HCT116 (cell line): Measurements from ENCODE around the gene CLEC16A. TPM values are rescaled to one million over a fixed set of nuclear protein-coding genes. Genes with fewer than 3 reads are reported as not detected.

Experiments
- ATAC-seq: fragments of 200-7000 bp; cut with Tn5 transposase; 2 replicates; pipeline ENCODE4 v1.9.1; 2020; ENCODE audit warnings: mild to moderate bottlenecking, moderate library complexity
- BruUV-seq: library from RNA; stranded (reverse); fragments of 400-500 nt; replicated peaks from 2 replicates; lab custom pipeline; 2021; lab: Mats Ljungman, UMichigan
- CTCF ChIA-PET: fragments of 300-600 bp; sonication (Branson Sonifier 250); formaldehyde crosslinking; loops from one replicate; lab custom pipeline; 2021; ENCODE audit warnings: antibody characterized with exemption; lab: Charles Lee
- POLR2A ChIA-PET: fragments of 300-600, 350-600 bp; sonication (Branson Sonifier 250); formaldehyde crosslinking; loops from one replicate; lab custom pipeline; 2021; ENCODE audit warnings: antibody characterized with exemption; lab: Charles Lee
- RAD21 ChIA-PET, 2 experiments: fragments of 300-600 bp; sonication (Branson Sonifier 250); formaldehyde crosslinking; loops; one replicate each; lab custom pipeline; 2023; ENCODE audit warnings: low total read pairs in 2 of 2; ENCODE audit not compliant: uncharacterized antibody in 2 of 2, unreplicated experiment in 2 of 2, low non-redundant PET in 1 of 2; lab: Charles Lee
- DNase-seq: peaks from one replicate; pipeline ENCODE4 v3.0.0-alpha.2; 2010; ENCODE audit warnings: low read depth, low spot score
- H2AFZ ChIP-seq: fragments of 200-600 bp; shearing (Covaris generic), sonication (generic); 2 replicates; pipeline ENCODE4 v1.6.1; 2017; ENCODE audit warnings: low read depth, mixed run types, mixed read lengths, antibody characterized with exemption, low read length; ENCODE audit not compliant: poor library complexity, severe bottlenecking
- H3K27ac ChIP-seq: 2 replicates; pipeline ENCODE4 v1.5.1; 2012; ENCODE audit warnings: low read depth, low read length
- H3K27me3 ChIP-seq: fragments of 200-600 bp; sonication (generic); 2 replicates; pipeline ENCODE4 v1.6.1; 2016; ENCODE audit warnings: mixed run types, low read length, mixed read lengths; ENCODE audit not compliant: insufficient read depth
- H3K36me3 ChIP-seq, 2 experiments: fragments of 200-500 bp in 1 of 2; fragments of 200-600 bp in 1 of 2; sonication (Bioruptor generic) in 1 of 2; sonication (generic) in 1 of 2; 2 replicates each; pipeline versions ENCODE4 v1.5.1 to v1.6.1; 2014 to 2016; ENCODE audit warnings: low read length in 2 of 2, inconsistent platforms in 1 of 2, mixed read lengths in 1 of 2, mixed run types in 1 of 2; ENCODE audit not compliant: insufficient read depth in 2 of 2, control insufficient read depth in 1 of 2
- H3K4me1 ChIP-seq, 2 experiments: fragments of 200-600 bp in 1 of 2; sonication (generic) in 1 of 2; 2 replicates each; pipeline versions ENCODE4 v1.5.1 to v1.6.1; 2012 to 2017; ENCODE audit warnings: low read length in 2 of 2, inconsistent platforms in 1 of 2, mild to moderate bottlenecking in 1 of 2, mixed read lengths in 1 of 2, mixed run types in 1 of 2, moderate library complexity in 1 of 2; ENCODE audit not compliant: insufficient read depth in 2 of 2, control insufficient read depth in 1 of 2
- H3K4me2 ChIP-seq: fragments of 200-600 bp; sonication (generic); 2 replicates; pipeline ENCODE4 v1.6.1; 2017; ENCODE audit warnings: mixed run types, low read length, mixed read lengths
- H3K4me3 ChIP-seq, 2 experiments: fragments of 200-600 bp in 1 of 2; sonication (generic) in 1 of 2; replicated peaks in 1 of 2; 2 replicates each; pipeline ENCODE4 v1.5.1; 2011 to 2016; ENCODE audit warnings: low read length in 2 of 2, control low read depth in 1 of 2, low read depth in 1 of 2, mild to moderate bottlenecking in 1 of 2, mixed read lengths in 1 of 2, mixed run types in 1 of 2
- H3K79me2 ChIP-seq: fragments of 200-600 bp; sonication (generic); 2 replicates; pipeline ENCODE4 v1.6.1; 2017; ENCODE audit warnings: mild to moderate bottlenecking, mixed run types, low read length, moderate library complexity, mixed read lengths; ENCODE audit not compliant: insufficient read depth
- H3K9ac ChIP-seq: fragments of 200-600 bp; sonication (generic); 2 replicates; pipeline ENCODE4 v1.6.1; 2016; ENCODE audit warnings: low read length, mixed read lengths
- H3K9me2 ChIP-seq: fragments of 200-600 bp; sonication (generic), shearing (Covaris generic); 2 replicates; pipeline ENCODE4 v1.6.1; 2017; ENCODE audit warnings: mixed run types, mild to moderate bottlenecking, moderate library complexity; ENCODE audit not compliant: insufficient read depth
- H3K9me3 ChIP-seq, 2 experiments: fragments of 200-500 bp in 1 of 2; fragments of 200-600 bp in 1 of 2; sonication (Bioruptor generic) in 1 of 2; sonication (generic) in 1 of 2; 2 replicates each; pipeline ENCODE4 v1.6.1; 2014 to 2017; ENCODE audit warnings: low read length in 2 of 2, mixed read lengths in 2 of 2, inconsistent platforms in 1 of 2, low read depth in 1 of 2, mild to moderate bottlenecking in 1 of 2, mixed run types in 1 of 2, moderate library complexity in 1 of 2; ENCODE audit not compliant: control insufficient read depth in 1 of 2, insufficient read depth in 1 of 2
- H4K20me1 ChIP-seq: fragments of 200-600 bp; sonication (generic), shearing (Covaris generic); 2 replicates; pipeline ENCODE4 v1.6.1; 2017; ENCODE audit warnings: mixed run types, mild to moderate bottlenecking, moderate library complexity; ENCODE audit not compliant: insufficient read depth
- CEBPB ChIP-seq: IDR thresholded peaks from 2 replicates; pipeline ENCODE4 v1.6.1; 2012; ENCODE audit warnings: low read depth
- EGR1 ChIP-seq: IDR thresholded peaks from 2 replicates; pipeline ENCODE4 v1.6.1; 2012; ENCODE audit warnings: low read depth
- EZH2phosphoT487 ChIP-seq: fragments of 200-600 bp; IDR thresholded peaks from 2 replicates; pipeline ENCODE4 v1.6.1; 2018; ENCODE audit warnings: antibody characterized with exemption, borderline replicate concordance
- MAX ChIP-seq: IDR thresholded peaks from 2 replicates; pipeline ENCODE4 v1.6.1; 2012
- TCF7L2 ChIP-seq: IDR thresholded peaks from 2 replicates; pipeline ENCODE4 v1.7.0; 2011; ENCODE audit warnings: borderline replicate concordance, inconsistent platforms; ENCODE audit not compliant: insufficient read depth, insufficient read length; ENCODE audit errors: extremely low read depth
- intact Hi-C: fragments of 100-400 bp; cut with micrococcal nuclease; formaldehyde crosslinking; loops from 2 replicates; pipeline ENCODE4 v1.10.0; 2022
- total RNA-seq: library from RNA; stranded (reverse); gene quantifications from one replicate; pipeline ENCODE4 v1.2.1, GENCODE V29; 2021; ENCODE audit not compliant: unreplicated experiment

Gene CLEC16A
- total RNA-seq, 1 experiment from 2014 or later, result 18.0 TPM

DNA sequence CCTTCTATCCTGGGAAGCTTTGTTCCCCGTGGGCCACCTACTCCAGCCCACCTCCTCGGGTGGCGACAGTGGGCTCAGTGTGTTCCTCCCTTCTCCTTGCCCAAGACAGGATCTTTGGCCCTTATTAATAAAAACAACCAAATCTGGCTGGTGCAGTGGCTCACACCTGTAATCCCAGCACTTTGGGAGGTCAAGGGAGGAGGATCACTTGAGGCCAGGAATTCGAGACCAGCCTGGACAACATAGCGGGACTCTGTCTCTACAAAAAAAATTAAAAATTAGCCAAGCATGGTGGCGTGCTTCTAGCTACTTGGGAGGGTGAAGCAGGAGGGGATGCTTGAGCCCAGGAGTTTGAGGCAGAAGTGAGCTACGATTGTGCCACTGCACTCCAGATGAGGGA is 269.4 kb downstream of the CLEC16A start (continued):
- TF ChIP-seq MAX (no peak), CEBPB (no peak)

GRCh38 chr16:11215935-11216556 is 271.7 kb downstream of the CLEC16A start:
- H3K79me2 ChIP-seq, result no peaks in the 10 kb centered on the region
- peaks cover 11 to 21% of the 10 kb centered on the region in 2 experiments; a peak in 3 of 4 replicates for H3K9me3 ChIP-seq
- no TSS peak for BruUV-seq
- POLR2A ChIA-PET, result no interaction called here
- RAD21 ChIA-PET, result no interaction called here
- H3K36me3 ChIP-seq, result no peaks in the 10 kb centered on the region
- H2AFZ ChIP-seq, result no peak overlapping the region
- intact Hi-C loops, result no loop called here
- TF ChIP-seq MAX (no peak), EZH2phosphoT487 (no peak), CEBPB (no peak), TCF7L2 (no peak), EGR1 (no peak)
- TF ChIP-seq, all 23 proteins: peak for 0
- H4K20me1 ChIP-seq, result no peaks in the 10 kb centered on the region
- H3K4me1 ChIP-seq, result no peaks in the 10 kb centered on the region
- no peak overlapping the region for H3K4me3 ChIP-seq
- H3K27me3 ChIP-seq, result no peaks in the 10 kb centered on the region
- DNase-seq, result no peak
- no peak overlapping the region for H3K9ac ChIP-seq
- no peak for ATAC-seq
- no peak overlapping the region for H3K27ac ChIP-seq
- no peaks in the 10 kb centered on the region for H3K9me2 ChIP-seq
- CTCF ChIA-PET, result no interaction called here
- H3K4me2 ChIP-seq, result no peak overlapping the region
